ENCODE measurements around the gene MRC2. TPM values are rescaled to one million over a fixed set of nuclear protein-coding genes. Genes with fewer than 3 reads are reported as not detected.
A peak's percentile ranks its signal among the peaks of the same experiment; 100 is the strongest.

The MRC2 gene
- polyA plus RNA-seq, 1 of the 3 experiments (the other 2 are of a cell fraction), result 213 TPM

DNA sequence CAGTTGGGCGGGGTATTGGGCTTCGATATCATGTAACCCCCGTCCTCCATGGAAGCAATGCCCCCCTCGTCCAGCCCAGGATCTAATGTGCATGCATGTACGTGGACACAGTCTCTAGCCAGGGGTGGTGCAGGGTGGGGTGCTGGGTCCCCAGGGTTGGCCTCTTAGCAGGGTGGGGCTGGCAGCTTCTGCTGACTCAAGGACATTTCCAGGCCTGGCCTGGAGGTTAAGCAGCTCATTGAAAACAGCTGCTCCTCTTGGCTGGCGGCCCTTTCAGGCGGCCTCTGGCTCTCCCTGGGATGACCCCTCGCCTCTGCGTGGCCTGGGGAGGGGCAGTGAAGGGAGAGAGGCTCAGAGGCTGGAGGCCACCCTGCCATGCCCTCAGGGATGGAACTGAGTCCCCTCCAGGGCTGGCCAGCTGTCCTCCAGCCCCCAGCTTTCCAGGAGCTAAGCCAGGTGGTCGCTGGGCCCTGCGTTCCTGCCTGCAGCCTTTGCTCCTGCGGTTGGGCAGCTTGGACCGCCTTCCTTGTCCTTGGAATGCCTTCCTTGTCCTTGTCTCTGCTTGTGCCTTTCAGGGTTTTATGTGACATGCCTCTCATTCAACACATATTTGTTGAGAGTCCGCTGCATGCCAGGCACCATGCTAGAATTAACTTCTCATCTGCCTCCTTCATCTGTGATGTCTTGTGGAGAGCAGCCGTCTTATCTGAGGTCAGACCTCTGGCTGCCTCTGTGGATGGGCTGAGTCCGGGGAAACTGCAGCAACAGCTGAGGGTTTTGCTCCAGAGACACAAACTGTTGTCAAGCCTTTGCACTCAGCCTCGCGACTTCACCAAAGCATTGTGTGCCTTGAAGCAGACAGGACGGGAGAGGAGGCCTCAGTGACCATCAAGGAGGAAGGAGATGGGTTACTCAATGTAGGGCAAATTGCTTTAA lies 26.6 kb downstream of the MRC2 start:
- no peak overlapping the region; the same call in 1 of the 2 replicates for H3K9ac ChIP-seq

More for the DNA sequence above, 26.6 kb downstream of the MRC2 start:
- peak; percentile 88 for DNase-seq
- Histone ChIP-seq H3K27ac (ENCODE audit: low read depth in 2 of 2, low read length in 1 of 2) (peak overlapping the region; percentile 88 to 93), H3K4me1 (ENCODE audit: control insufficient read depth in 1 of 2, insufficient read depth in 2 of 2, low read depth in 1 of 2, low read length in 1 of 2) (peaks cover 25 to 39% of the 10 kb centered on the region in 2 experiments), H3K4me2 (peak overlapping the region; percentile 96), H4K20me1 (ENCODE audit: insufficient read depth) (peaks cover 23% of the 10 kb centered on the region), H3K27me3 (ENCODE audit: insufficient read depth) (no peaks in the 10 kb centered on the region), H3F3A (replicated peaks; ENCODE audit: insufficient read depth) (peaks cover 38% of the 10 kb centered on the region), H3K79me2 (ENCODE audit: insufficient read depth) (peaks cover 100% of the 10 kb centered on the region), H3K9me3 (no peaks in the 10 kb centered on the region), H3K9me2 (no peaks in the 10 kb centered on the region), H2AFZ (ENCODE audit: low read depth) (no peak overlapping the region), H3K4me3 (ENCODE audit: low read depth in 2 of 2, low read length in 1 of 2) (0 out of 4 replicates have a peak overlapping the region, but pooled peaks of 1 of the 2 experiments have one; percentile 60), H3K36me3 (replicated peaks in 1 of 2; ENCODE audit: control insufficient read depth in 1 of 2, insufficient read depth in 2 of 2, low read length in 1 of 2) (peaks cover 12 to 43% of the 10 kb centered on the region in 2 experiments)
- POLR2A ChIA-PET, result interaction anchor here (1.0 to 2.1 kb wide), 2 partner anchors 25 to 26 kb away, joined by 4 to 5 read pairs; no protein-coding TSS in a partner anchor
- CTCF ChIA-PET, result interaction anchor here (0.9 to 5.6 kb wide), 2 partner anchors 19 to 88 kb away, joined by 3 to 27 read pairs; no protein-coding TSS in a partner anchor
- WGBS (ENCODE audit: low lambda C conversion rate), result 62% methylated on average over 19 of the region's 19 CpGs
- TF ChIP-seq JUND (IDR thresholded peaks at IDR 0.05) (no peak), EP300 (IDR thresholded peaks at IDR 0.05; ENCODE audit: borderline replicate concordance in 1 of 2, low read depth in 1 of 2, low read length in 1 of 2) (peak in 1 of 2 experiments; percentile 45; a peak in 2 of 4 replicates), PBX3 (IDR thresholded peaks at IDR 0.05) (peak; percentile 47), TAF1 (IDR thresholded peaks at IDR 0.05; ENCODE audit: borderline replicate concordance, low read depth, low read length) (no peak), CHD2 (IDR thresholded peaks at IDR 0.05; ENCODE audit: low read length, partially characterized antibody) (peak; percentile 77), RXRA (IDR thresholded peaks at IDR 0.05; ENCODE audit: borderline replicate concordance, low read depth) (peak; percentile 98), NFIC (IDR thresholded peaks at IDR 0.05; ENCODE audit: borderline replicate concordance) (peak; percentile 94), MXI1 (IDR thresholded peaks at IDR 0.05; ENCODE audit: low read depth, low read length) (0 out of 2 replicates have a peak, but pooled peaks have one; percentile 32), TCF12 (IDR thresholded peaks at IDR 0.05) (peak; percentile 96), NRF1 (IDR thresholded peaks at IDR 0.05; ENCODE audit: low read depth, low read length) (no peak), POLR2AphosphoS5 (IDR thresholded peaks at IDR 0.05; ENCODE audit: low read depth, low read length) (peak; percentile 60; the same call in 1 of the 2 replicates), FOXJ3 (CRISPR knock-in tag; IDR thresholded peaks at IDR 0.05) (0 out of 2 replicates have a peak, but pooled peaks have one; percentile 39), SMC3 (IDR thresholded peaks at IDR 0.05; ENCODE audit: low read depth, low read length) (no peak), RCOR1 (IDR thresholded peaks at IDR 0.05; ENCODE audit: low read length) (peak; percentile 68)
- TF ChIP-seq, protein P1, sequence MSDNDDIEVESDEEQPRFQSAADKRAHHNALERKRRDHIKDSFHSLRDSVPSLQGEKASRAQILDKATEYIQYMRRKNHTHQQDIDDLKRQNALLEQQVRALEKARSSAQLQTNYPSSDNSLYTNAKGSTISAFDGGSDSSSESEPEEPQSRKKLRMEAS (IDR thresholded peaks at IDR 0.05; ENCODE audit: low read depth), result no peak
- TF ChIP-seq, protein P2, sequence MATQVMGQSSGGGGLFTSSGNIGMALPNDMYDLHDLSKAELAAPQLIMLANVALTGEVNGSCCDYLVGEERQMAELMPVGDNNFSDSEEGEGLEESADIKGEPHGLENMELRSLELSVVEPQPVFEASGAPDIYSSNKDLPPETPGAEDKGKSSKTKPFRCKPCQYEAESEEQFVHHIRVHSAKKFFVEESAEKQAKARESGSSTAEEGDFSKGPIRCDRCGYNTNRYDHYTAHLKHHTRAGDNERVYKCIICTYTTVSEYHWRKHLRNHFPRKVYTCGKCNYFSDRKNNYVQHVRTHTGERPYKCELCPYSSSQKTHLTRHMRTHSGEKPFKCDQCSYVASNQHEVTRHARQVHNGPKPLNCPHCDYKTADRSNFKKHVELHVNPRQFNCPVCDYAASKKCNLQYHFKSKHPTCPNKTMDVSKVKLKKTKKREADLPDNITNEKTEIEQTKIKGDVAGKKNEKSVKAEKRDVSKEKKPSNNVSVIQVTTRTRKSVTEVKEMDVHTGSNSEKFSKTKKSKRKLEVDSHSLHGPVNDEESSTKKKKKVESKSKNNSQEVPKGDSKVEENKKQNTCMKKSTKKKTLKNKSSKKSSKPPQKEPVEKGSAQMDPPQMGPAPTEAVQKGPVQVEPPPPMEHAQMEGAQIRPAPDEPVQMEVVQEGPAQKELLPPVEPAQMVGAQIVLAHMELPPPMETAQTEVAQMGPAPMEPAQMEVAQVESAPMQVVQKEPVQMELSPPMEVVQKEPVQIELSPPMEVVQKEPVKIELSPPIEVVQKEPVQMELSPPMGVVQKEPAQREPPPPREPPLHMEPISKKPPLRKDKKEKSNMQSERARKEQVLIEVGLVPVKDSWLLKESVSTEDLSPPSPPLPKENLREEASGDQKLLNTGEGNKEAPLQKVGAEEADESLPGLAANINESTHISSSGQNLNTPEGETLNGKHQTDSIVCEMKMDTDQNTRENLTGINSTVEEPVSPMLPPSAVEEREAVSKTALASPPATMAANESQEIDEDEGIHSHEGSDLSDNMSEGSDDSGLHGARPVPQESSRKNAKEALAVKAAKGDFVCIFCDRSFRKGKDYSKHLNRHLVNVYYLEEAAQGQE (IDR thresholded peaks at IDR 0.05; ENCODE audit: low read depth, low read length), result peak; percentile 35; the same call in 1 of the 2 replicates

Measured in SK-N-SH (cell line).